Stimulated activated CD8-positive, alpha-beta memory T cell treated with anti-CD3 and anti-CD28 coated beads, Interleukin-15, amount 100 ng/mL, for 24 hours (primary cell): Measurements from ENCODE around the gene NCKAP5.

ENCODE experiments used
- DNase-seq: peaks from one replicate; pipeline ENCODE4 v3.0.0-alpha.2; 2020; ENCODE audit warnings: low read depth

Gene NCKAP5

GRCh38 chr2:133574186-133574585 is 5.9 kb upstream of the NCKAP5 start:
- no peak for DNase-seq

- no peak for DNase-seq
Measured at GRCh38 chr2:133573491-133574162, 5.4 kb upstream of the NCKAP5 start.

- no peak for DNase-seq
Measured at GRCh38 chr2:133571249-133571648, 3.0 kb upstream of the NCKAP5 start.

- DNase-seq, result no peak
Measured at GRCh38 chr2:133570542-133570941, 2.3 kb upstream of the NCKAP5 start.

GRCh38 chr2:133569286-133569830 is 1.1 kb upstream of the NCKAP5 start:
- no peak for DNase-seq

- DNase-seq, result no peak
Measured at GRCh38 chr2:133568598-133568997, 335 bp upstream of the NCKAP5 start.

- no peak for DNase-seq
Measured at GRCh38 chr2:133562558-133562957, 5.7 kb downstream of the NCKAP5 start.

- DNase-seq, result no peak
Measured at GRCh38 chr2:133561045-133561852, 7.0 kb downstream of the NCKAP5 start.

GRCh38 chr2:133557614-133558013 is 10.6 kb downstream of the NCKAP5 start:
- DNase-seq, result no peak

GRCh38 chr2:133553838-133554408 is 14.3 kb downstream of the NCKAP5 start:
- DNase-seq, result no peak

- DNase-seq, result no peak
Measured at GRCh38 chr2:133553251-133553650, 15.0 kb downstream of the NCKAP5 start.

GRCh38 chr2:133552821-133553220 is 15.4 kb downstream of the NCKAP5 start:
- no peak for DNase-seq

- DNase-seq, result no peak
Measured at GRCh38 chr2:133541797-133542196, 26.5 kb downstream of the NCKAP5 start.

- no peak for DNase-seq
Measured at GRCh38 chr2:133541376-133541775, 26.9 kb downstream of the NCKAP5 start.

- DNase-seq, result no peak
Measured at GRCh38 chr2:133532919-133533318, 35.3 kb downstream of the NCKAP5 start.

GRCh38 chr2:133531382-133531781 is 36.9 kb downstream of the NCKAP5 start:
- DNase-seq, result no peak

- DNase-seq, result no peak
Measured at GRCh38 chr2:133530645-133531044, 37.6 kb downstream of the NCKAP5 start.

- no peak for DNase-seq
Measured at GRCh38 chr2:133526530-133527300, 41.5 kb downstream of the NCKAP5 start.

- DNase-seq, result no peak
Measured at GRCh38 chr2:133525613-133526529, 42.4 kb downstream of the NCKAP5 start.

- no peak for DNase-seq
Measured at GRCh38 chr2:133525090-133525489, 43.2 kb downstream of the NCKAP5 start.

GRCh38 chr2:133523406-133523805 is 44.9 kb downstream of the NCKAP5 start:
- DNase-seq, result no peak
